ENCODE data around the gene MARCHF6.
"Not testable (repeated sequence)": the region's sequence is repeated elsewhere in the genome, so short reads cannot be mapped to it uniquely, and the experiment has no call there.

GRCh38 chr5:10310835-10311570 is 42.5 kb upstream of the MARCHF6 start:
- not testable (repeated sequence) for TF ChIP-seq CTCF (IDR thresholded peaks at IDR 0.05; ENCODE audit: poor library complexity); EZH2 (IDR thresholded peaks at IDR 0.05; ENCODE audit: borderline replicate concordance)

Data from hepatocyte (in vitro differentiated cells).